ENCODE data around the gene DOLPP1. TPM values are rescaled to one million over a fixed set of nuclear protein-coding genes. Genes with fewer than 3 reads are reported as not detected.

DOLPP1 gene
- total RNA-seq, 1 experiment from 2014 or later: 32.7 TPM

- TF ChIP-seq SMAD4 (CRISPR knock-in tag; IDR thresholded peaks at IDR 0.05): peak; percentile 31; the same call in 1 of the 2 replicates
- no peak for TF ChIP-seq OVOL2 (CRISPR knock-in tag; IDR thresholded peaks at IDR 0.05; ENCODE audit: borderline replicate concordance)
- TF ChIP-seq PREB (CRISPR knock-in tag; IDR thresholded peaks at IDR 0.05; ENCODE audit: borderline replicate concordance): no peak
- TF ChIP-seq ZBTB43 (CRISPR knock-in tag; IDR thresholded peaks at IDR 0.05): no peak
- no peak for TF ChIP-seq ZNF138 (CRISPR knock-in tag; conservative IDR thresholded peaks at IDR 0.05)
- TF ChIP-seq ZNF263 (CRISPR knock-in tag; IDR thresholded peaks at IDR 0.05; ENCODE audit: low read depth): no peak
- no peak for TF ChIP-seq ZNF425 (CRISPR knock-in tag; conservative IDR thresholded peaks at IDR 0.05)
- TF ChIP-seq ZNF532 (CRISPR knock-in tag; IDR thresholded peaks at IDR 0.05; ENCODE audit: borderline replicate concordance): 0 out of 2 replicates have a peak, but pooled peaks have one; percentile 14
- peak; percentile 62; the same call in 1 of the 2 replicates for TF ChIP-seq FOXP1 (CRISPR knock-in tag; IDR thresholded peaks at IDR 0.05; ENCODE audit: borderline replicate concordance)
- TF ChIP-seq JUN (CRISPR knock-in tag; IDR thresholded peaks at IDR 0.05): no peak
- TF ChIP-seq ELF4 (CRISPR knock-in tag; IDR thresholded peaks at IDR 0.05; ENCODE audit: low read depth): no peak
- TF ChIP-seq TEAD1 (CRISPR knock-in tag; IDR thresholded peaks at IDR 0.05): peak; percentile 53; the same call in 1 of the 2 replicates
- no peak for TF ChIP-seq RELA (CRISPR knock-in tag; IDR thresholded peaks at IDR 0.05; ENCODE audit: borderline replicate concordance)
- TF ChIP-seq ATF1 (CRISPR knock-in tag; IDR thresholded peaks at IDR 0.05): no peak
- TF ChIP-seq SMAD3 (CRISPR knock-in tag; IDR thresholded peaks at IDR 0.05; ENCODE audit: borderline replicate concordance): no peak
- 0 out of 2 replicates have a peak, but pooled peaks have one; percentile 39 for TF ChIP-seq ETV6 (CRISPR knock-in tag; IDR thresholded peaks at IDR 0.05)
These were observed 19.7 kb downstream of the DOLPP1 start (continued) for GRCh38 chr9:129100383-129101169.

- Mint-ChIP-seq H3K9me3 (no peaks in the 10 kb centered on the region), H3K27me3 (ENCODE audit: low read depth) (peaks cover 15% of the 10 kb centered on the region), H3K4me1 (peaks cover 6% of the 10 kb centered on the region), H3K36me3 (no peaks in the 10 kb centered on the region), H3K4me3 (no peak overlapping the region), H3K27ac (no peak overlapping the region)
- POLR2A ChIA-PET: no interaction called here
- CTCF ChIA-PET: interaction anchor here (1.2 to 2.3 kb wide), 2 partner anchors 30 to 73 kb away, joined by 3 to 8 read pairs; partner anchors contain the start of gene SH3GLB2
- ATAC-seq (no peak), DNase-seq (ENCODE audit: low spot score) (no peak)
- TF ChIP-seq OVOL2 (CRISPR knock-in tag; IDR thresholded peaks at IDR 0.05; ENCODE audit: borderline replicate concordance) (no peak), CTCF (IDR thresholded peaks at IDR 0.05) (no peak), EMX1 (CRISPR knock-in tag; IDR thresholded peaks at IDR 0.05) (no peak), SP1 (CRISPR knock-in tag; conservative IDR thresholded peaks at IDR 0.05) (no peak)
These were observed 20.4 kb downstream of the DOLPP1 start for GRCh38 chr9:129101279-129101678.

Measured in WTC11 (cell line).